Mesodermal cell (in vitro differentiated cells): ENCODE results near the gene IGSF9.

Source experiments
- H3K27ac ChIP-seq: 2 replicates; pipeline ENCODE4 v1.7.0; 2013; ENCODE audit warnings: mild to moderate bottlenecking, low read depth, low read length, moderate library complexity; ENCODE audit not compliant: severe bottlenecking
- H3K36me3 ChIP-seq: 2 replicates; pipeline ENCODE4 v1.7.1; 2013; ENCODE audit warnings: mild to moderate bottlenecking, low read length, moderate library complexity; ENCODE audit not compliant: control insufficient read depth, insufficient read depth
- H3K4me1 ChIP-seq: one replicate; pipeline ENCODE4 v1.7.1; 2013; ENCODE audit warnings: mild to moderate bottlenecking, low read length; ENCODE audit not compliant: insufficient read depth, control insufficient read depth, poor library complexity, severe bottlenecking
- H3K4me3 ChIP-seq: 2 replicates; pipeline ENCODE4 v1.7.0; 2013; ENCODE audit warnings: low read length, control low read depth, mild to moderate bottlenecking; ENCODE audit not compliant: insufficient read depth, poor library complexity, severe bottlenecking; ENCODE audit errors: extremely low read depth
- H3K9me3 ChIP-seq: 2 replicates; pipeline ENCODE4 v1.7.1; 2013; ENCODE audit warnings: mild to moderate bottlenecking, low read length, moderate library complexity; ENCODE audit not compliant: control insufficient read depth
- WGBS, 2 experiments: methylation state at CpG; one replicate each; pipeline ENCODE4 v1.1.5; 2013; ENCODE audit warnings: missing lambda C conversion rate in 2 of 2; ENCODE audit not compliant: insufficient coverage in 2 of 2; 5-methylcytosine and 5-hydroxymethylcytosine counted together

The IGSF9 gene

DNA sequence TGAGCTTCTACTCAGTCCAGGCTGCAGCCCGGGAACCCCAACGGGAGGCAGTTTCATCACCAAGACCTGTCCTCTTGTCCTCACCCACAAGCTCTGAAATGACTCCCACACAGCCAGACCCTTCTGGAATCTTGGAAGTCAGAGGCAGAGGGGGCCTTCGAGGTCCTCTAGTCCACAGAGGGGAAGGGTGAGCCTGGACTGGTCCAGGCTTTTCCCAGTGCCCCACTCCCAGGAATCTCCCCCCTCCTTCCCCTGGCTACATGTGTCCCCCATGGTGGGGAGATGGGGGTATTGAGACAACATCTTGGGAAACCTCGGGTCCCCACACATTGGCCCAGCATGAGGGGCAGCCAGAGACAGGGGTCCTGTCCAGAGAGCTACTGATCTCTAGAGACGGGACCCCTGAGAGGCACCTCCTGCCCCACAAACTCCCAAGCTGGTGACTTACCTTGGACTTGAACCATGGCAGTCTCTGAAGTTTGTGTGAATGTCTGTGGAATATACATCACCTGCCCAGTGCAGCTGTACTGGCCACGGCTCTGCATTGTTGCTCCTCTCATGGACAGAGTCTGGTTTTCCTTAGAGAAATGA, 28.0 kb upstream of the IGSF9 start:
- Histone ChIP-seq H3K4me1 (no peaks in the 10 kb centered on the region), H3K36me3 (no peaks in the 10 kb centered on the region), H3K9me3 (no peaks in the 10 kb centered on the region), H3K4me3 (no peak overlapping the region), H3K27ac (no peak overlapping the region)
- 87 to 90% methylated on average over 3 of the region's 6 CpGs for WGBS, 2 experiments

GRCh38 chr1:159972443-159973205, 27.2 kb upstream of the IGSF9 start:
- no peaks in the 10 kb centered on the region for H3K9me3 ChIP-seq
- H3K4me1 ChIP-seq = no peaks in the 10 kb centered on the region
- 100% methylated on average over 3 to 5 of the region's 8 CpGs for WGBS, 2 experiments
- no peak overlapping the region for H3K27ac ChIP-seq
- H3K36me3 ChIP-seq = no peaks in the 10 kb centered on the region
- no peak overlapping the region for H3K4me3 ChIP-seq

DNA sequence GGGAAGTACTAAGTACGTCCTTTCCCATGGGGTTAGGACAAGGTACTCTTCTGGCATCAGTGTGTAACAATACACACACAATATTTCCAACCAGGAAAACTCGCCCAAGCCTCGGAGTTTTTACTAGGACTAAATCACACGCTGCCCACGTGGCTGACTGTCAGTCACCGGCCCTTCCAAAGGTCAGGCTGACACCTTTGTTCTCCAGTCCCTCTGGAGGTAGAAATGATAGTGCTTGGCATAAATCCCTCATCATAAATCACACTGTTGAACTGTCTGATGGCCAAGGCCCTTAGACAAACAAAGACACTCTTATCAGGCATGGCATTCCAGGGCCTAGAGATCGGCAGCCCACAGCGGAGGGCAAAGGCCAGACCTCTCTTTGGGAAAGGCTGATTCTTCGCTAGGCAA, 25.5 kb upstream of the IGSF9 start:
- no peaks in the 10 kb centered on the region for H3K4me1 ChIP-seq
- H3K4me3 ChIP-seq = no peak overlapping the region
- H3K36me3 ChIP-seq = no peaks in the 10 kb centered on the region
- H3K27ac ChIP-seq = no peak overlapping the region
- 85 to 89% methylated on average over 4 to 9 of the region's 9 CpGs for WGBS, 2 experiments
- no peaks in the 10 kb centered on the region for H3K9me3 ChIP-seq

- no peaks in the 10 kb centered on the region for H3K36me3 ChIP-seq
- WGBS, 2 experiments = 100% methylated on average over 1 to 2 of the region's 3 CpGs
Observed at GRCh38 chr1:159968901-159969300, 23.5 kb upstream of the IGSF9 start.

DNA sequence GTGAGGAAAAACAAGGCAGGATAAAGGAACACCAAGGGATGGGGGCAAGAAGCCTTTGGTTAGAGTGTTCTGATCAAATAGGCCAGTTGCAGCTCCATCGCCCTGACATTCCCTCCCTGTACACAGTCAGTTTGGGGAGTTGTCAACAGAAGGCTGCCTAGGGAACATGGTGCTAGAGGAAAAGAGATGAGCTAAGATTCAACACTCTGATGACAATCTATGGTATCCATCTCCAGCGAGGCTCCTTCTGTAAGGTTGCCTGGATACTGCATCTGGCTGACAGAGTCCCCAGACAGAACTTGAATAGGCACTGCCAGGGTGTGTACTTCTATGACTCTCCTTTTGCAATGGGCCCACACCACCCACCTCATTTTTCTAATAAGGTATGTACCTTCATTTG, 19.9 kb upstream of the IGSF9 start:
- Histone ChIP-seq H3K4me1 (no peaks in the 10 kb centered on the region), H3K4me3 (no peak overlapping the region), H3K36me3 (no peaks in the 10 kb centered on the region), H3K27ac (no peak overlapping the region), H3K9me3 (no peaks in the 10 kb centered on the region)
- 86 to 88% methylated on average over 1 of the region's 2 CpGs for WGBS, 2 experiments

More at GRCh38 chr1:159968901-159969300, 23.5 kb upstream of the IGSF9 start:
- Histone ChIP-seq H3K27ac (no peak overlapping the region), H3K9me3 (no peaks in the 10 kb centered on the region), H3K4me3 (no peak overlapping the region), H3K4me1 (no peaks in the 10 kb centered on the region)

GRCh38 chr1:159964144-159964543, 18.7 kb upstream of the IGSF9 start:
- Histone ChIP-seq H3K4me3 (no peak overlapping the region), H3K4me1 (no peaks in the 10 kb centered on the region), H3K27ac (no peak overlapping the region), H3K36me3 (no peaks in the 10 kb centered on the region), H3K9me3 (no peaks in the 10 kb centered on the region)
- 40 to 78% methylated on average over 1 to 2 of the region's 3 CpGs for WGBS, 2 experiments

DNA sequence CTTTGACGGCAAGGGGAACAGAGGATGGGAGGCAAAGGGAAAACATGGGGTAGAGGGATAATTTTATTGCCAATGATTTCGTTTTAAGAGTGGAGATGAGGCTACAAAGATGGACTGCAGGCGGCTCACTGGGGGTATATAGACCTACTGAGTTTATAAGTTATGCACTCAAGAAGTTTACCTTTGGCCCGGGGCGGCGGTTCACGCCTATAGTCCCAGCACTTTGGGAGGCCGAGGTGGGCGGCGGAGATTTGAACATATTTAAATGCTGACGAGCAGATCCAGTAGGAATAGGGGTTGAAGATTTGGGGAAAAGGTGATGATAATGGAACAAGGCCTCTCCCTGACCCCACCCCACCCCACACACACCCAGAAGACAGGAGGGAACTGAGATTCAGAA, 16.8 kb upstream of the IGSF9 start:
- WGBS, 2 experiments = 90 to 95% methylated on average over 7 to 9 of the region's 11 CpGs
- H3K9me3 ChIP-seq = no peaks in the 10 kb centered on the region
- H3K4me1 ChIP-seq = no peaks in the 10 kb centered on the region
- no peaks in the 10 kb centered on the region for H3K36me3 ChIP-seq
- H3K4me3 ChIP-seq = no peak overlapping the region
- H3K27ac ChIP-seq = no peak overlapping the region

DNA sequence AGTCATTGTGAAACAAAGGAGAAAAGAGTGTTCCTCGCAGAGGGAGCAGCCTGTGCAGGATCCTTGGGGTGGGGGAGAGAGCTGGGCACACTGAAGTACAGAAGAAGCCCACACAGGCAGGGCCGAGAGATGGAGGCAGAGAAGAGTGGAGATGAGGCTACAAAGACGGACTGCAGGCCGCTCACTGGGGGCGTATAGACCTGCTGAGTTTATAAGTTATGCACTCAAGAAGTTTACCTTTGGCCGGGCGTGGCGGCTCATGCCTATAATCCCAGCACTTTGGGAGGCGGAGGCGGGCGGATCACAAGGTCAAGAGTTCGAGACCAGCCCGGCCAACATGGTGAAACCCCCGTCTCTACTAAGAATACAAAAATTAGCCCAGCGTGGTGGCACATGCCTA, 16.2 kb upstream of the IGSF9 start:
- no peak overlapping the region for H3K27ac ChIP-seq
- WGBS, 2 experiments = 93 to 99% methylated on average over 12 to 14 of the region's 15 CpGs
- H3K36me3 ChIP-seq = no peaks in the 10 kb centered on the region
- H3K9me3 ChIP-seq = no peaks in the 10 kb centered on the region
- H3K4me1 ChIP-seq = no peaks in the 10 kb centered on the region
- no peak overlapping the region for H3K4me3 ChIP-seq

- Histone ChIP-seq H3K9me3 (no peaks in the 10 kb centered on the region), H3K4me3 (no peak overlapping the region), H3K36me3 (no peaks in the 10 kb centered on the region), H3K27ac (no peak overlapping the region), H3K4me1 (no peaks in the 10 kb centered on the region)
- 83 to 96% methylated on average over 2 to 3 of the region's 5 CpGs for WGBS, 2 experiments
Observed at GRCh38 chr1:159960721-159961381, 15.4 kb upstream of the IGSF9 start.

- WGBS, 2 experiments = 68 to 86% methylated on average over 3 to 4 of the region's 4 CpGs
- H3K27ac ChIP-seq = no peak overlapping the region
- H3K4me1 ChIP-seq = no peaks in the 10 kb centered on the region
- H3K9me3 ChIP-seq = no peaks in the 10 kb centered on the region
- no peaks in the 10 kb centered on the region for H3K36me3 ChIP-seq
- no peak overlapping the region for H3K4me3 ChIP-seq
Observed at GRCh38 chr1:159959451-159959850, 14.0 kb upstream of the IGSF9 start.
